ENCODE measurements around the gene DNAH1.

DNAH1 gene

GRCh38 chr3:52447512-52448355 is 131.6 kb downstream of the DNAH1 start:
- DNase-seq = no peak

All from suppressor macrophage (primary cell).